Measurements from ENCODE around the gene HIVEP1. TPM values are rescaled to one million over a fixed set of nuclear protein-coding genes. Genes with fewer than 3 reads are reported as not detected.

Gene HIVEP1
- total RNA-seq, 6 donors from 2014 or later = 22.9 to 48.5 (median 30.4) TPM

- Histone ChIP-seq H3K27ac (no peak overlapping the region), H3K36me3 (no peaks in the 10 kb centered on the region), H3K9me3 (no peaks in the 10 kb centered on the region), H3K27me3 (no peaks in the 10 kb centered on the region), H3K4me1 (peaks cover 0 to 7% (median 0%) of the 10 kb centered on the region in 4 donors), H3K4me3 (no peak overlapping the region)
- TF ChIP-seq POLR2A (IDR thresholded peaks at IDR 0.05) (no peak), CTCF (IDR thresholded peaks at IDR 0.05) (no peak), EP300 (IDR thresholded peaks at IDR 0.05) (no peak), POLR2AphosphoS5 (IDR thresholded peaks at IDR 0.05) (no peak)
- WGBS, 2 donors = 94 to 100% methylated on average over 1 of the region's 1 CpG
- no peak for DNase-seq
- no peak for ATAC-seq (ENCODE audit: low FRiP score in 2 of 2)
These were observed 76.4 kb downstream of the HIVEP1 start for GRCh38 chr6:12088531-12088930.

GRCh38 chr6:12090714-12091113 lies 78.6 kb downstream of the HIVEP1 start:
- H3K9me3 ChIP-seq = no peaks in the 10 kb centered on the region
- DNase-seq = no peak
- H3K27ac ChIP-seq = no peak overlapping the region
- H3K4me3 ChIP-seq = no peak overlapping the region
- H3K4me1 ChIP-seq = peaks cover 0 to 4% (median 0%) of the 10 kb centered on the region in 4 donors
- no peaks in the 10 kb centered on the region for H3K36me3 ChIP-seq
- TF ChIP-seq POLR2A (IDR thresholded peaks at IDR 0.05) = no peak
- TF ChIP-seq POLR2AphosphoS5 (IDR thresholded peaks at IDR 0.05) = no peak
- no peak for TF ChIP-seq CTCF (IDR thresholded peaks at IDR 0.05)
- no peak for TF ChIP-seq EP300 (IDR thresholded peaks at IDR 0.05)
- H3K27me3 ChIP-seq = no peaks in the 10 kb centered on the region
- ATAC-seq (ENCODE audit: low FRiP score in 2 of 2) = no peak

GRCh38 chr6:12092762-12093161 lies 80.7 kb downstream of the HIVEP1 start:
- Histone ChIP-seq H3K27me3 (no peaks in the 10 kb centered on the region), H3K36me3 (no peaks in the 10 kb centered on the region), H3K27ac (no peak overlapping the region), H3K9me3 (no peaks in the 10 kb centered on the region), H3K4me3 (no peak overlapping the region), H3K4me1 (no peaks in the 10 kb centered on the region)
- no peak for ATAC-seq (ENCODE audit: low FRiP score in 2 of 2)
- 94 to 96% methylated on average over 5 of the region's 5 CpGs for WGBS, 2 donors
- no peak for TF ChIP-seq EP300 (IDR thresholded peaks at IDR 0.05)
- DNase-seq = no peak

GRCh38 chr6:12094689-12095088 lies 82.6 kb downstream of the HIVEP1 start:
- Histone ChIP-seq H3K4me3 (no peak overlapping the region), H3K9me3 (no peaks in the 10 kb centered on the region), H3K4me1 (no peaks in the 10 kb centered on the region), H3K27ac (no peak overlapping the region), H3K27me3 (no peaks in the 10 kb centered on the region), H3K36me3 (no peaks in the 10 kb centered on the region)
- no peak for DNase-seq
- TF ChIP-seq EP300 (IDR thresholded peaks at IDR 0.05) = no peak
- no peak for TF ChIP-seq POLR2A (IDR thresholded peaks at IDR 0.05)
- no peak for TF ChIP-seq POLR2AphosphoS5 (IDR thresholded peaks at IDR 0.05)
- TF ChIP-seq CTCF (IDR thresholded peaks at IDR 0.05) = no peak
- no peak for ATAC-seq (ENCODE audit: low FRiP score in 2 of 2)
- WGBS, 2 donors = 40 to 61% methylated on average over 1 of the region's 1 CpG

- no peaks in the 10 kb centered on the region for H3K36me3 ChIP-seq
- H3K27me3 ChIP-seq = no peaks in the 10 kb centered on the region
- TF ChIP-seq POLR2AphosphoS5 (IDR thresholded peaks at IDR 0.05) (no peak), POLR2A (IDR thresholded peaks at IDR 0.05) (no peak), EP300 (IDR thresholded peaks at IDR 0.05) (no peak)
- H3K4me1 ChIP-seq = peaks cover 0 to 2% (median 0%) of the 10 kb centered on the region in 4 donors
- no peaks in the 10 kb centered on the region for H3K9me3 ChIP-seq
- ATAC-seq (ENCODE audit: low FRiP score in 2 of 2) (no peak), DNase-seq (no peak)
- WGBS, 2 donors = 97 to 98% methylated on average over 3 of the region's 3 CpGs
- no peak overlapping the region for H3K4me3 ChIP-seq
- H3K27ac ChIP-seq = no peak overlapping the region
These were observed 84.2 kb downstream of the HIVEP1 start for GRCh38 chr6:12096342-12096741.

- H3K36me3 ChIP-seq = no peaks in the 10 kb centered on the region
- no peak overlapping the region for H3K27ac ChIP-seq
- H3K4me1 ChIP-seq = peaks cover 0 to 4% (median 0%) of the 10 kb centered on the region in 4 donors
- H3K4me3 ChIP-seq = no peak overlapping the region
- ATAC-seq (ENCODE audit: low FRiP score in 2 of 2) (no peak), DNase-seq (no peak)
- H3K27me3 ChIP-seq = no peaks in the 10 kb centered on the region
- H3K9me3 ChIP-seq = no peaks in the 10 kb centered on the region
- no peak for TF ChIP-seq EP300 (IDR thresholded peaks at IDR 0.05)
- TF ChIP-seq CTCF (IDR thresholded peaks at IDR 0.05) = no peak
- no peak for TF ChIP-seq POLR2A (IDR thresholded peaks at IDR 0.05)
- no peak for TF ChIP-seq POLR2AphosphoS5 (IDR thresholded peaks at IDR 0.05)
These were observed 85.7 kb downstream of the HIVEP1 start for GRCh38 chr6:12097791-12098190.

All from upper lobe of left lung (tissue), 6 donors.